M059J (cell line): ENCODE measurements around the gene LPAR3. TPM values are rescaled to one million over a fixed set of nuclear protein-coding genes. Genes with fewer than 3 reads are reported as not detected.
"Not testable (repeated sequence)": the region's sequence is repeated elsewhere in the genome, so short reads cannot be mapped to it uniquely, and the experiment has no call there.

Source experiments
- DNase-seq: peaks from one replicate; pipeline ENCODE4 v3.0.0-alpha.2; 2012; ENCODE audit warnings: low read depth
- total RNA-seq: library from RNA; depleted of rRNA; stranded (reverse); fragments of >200 nt; shearing (Covaris generic); gene quantifications from 2 replicates; pipeline ENCODE4 v1.2.3, GENCODE V29; 2014

Gene LPAR3
- total RNA-seq, 1 experiment from 2014 or later, result 3.6 TPM

- DNase-seq, result not testable (repeated sequence)
Measured at GRCh38 chr1:84902727-84903126, 9.7 kb upstream of the LPAR3 start.

GRCh38 chr1:84899969-84900368, 7.0 kb upstream of the LPAR3 start:
- DNase-seq, result no peak

GRCh38 chr1:84896279-84896678, 3.3 kb upstream of the LPAR3 start:
- no peak for DNase-seq

- no peak for DNase-seq
Measured at GRCh38 chr1:84890566-84890965, 2.4 kb downstream of the LPAR3 start.

GRCh38 chr1:84889437-84889836, 3.6 kb downstream of the LPAR3 start:
- DNase-seq, result no peak

- peak; percentile 25 for DNase-seq
Measured at GRCh38 chr1:84888753-84889152, 4.3 kb downstream of the LPAR3 start.

- peak; percentile 54 for DNase-seq
Measured at GRCh38 chr1:84887261-84887934, 5.6 kb downstream of the LPAR3 start.

GRCh38 chr1:84885469-84885868, 7.5 kb downstream of the LPAR3 start:
- no peak for DNase-seq

- no peak for DNase-seq
Measured at GRCh38 chr1:84884671-84885389, 8.2 kb downstream of the LPAR3 start.

GRCh38 chr1:84883286-84883685, 9.7 kb downstream of the LPAR3 start:
- peak; percentile 39 for DNase-seq

- DNase-seq, result peak; percentile 54
Measured at GRCh38 chr1:84877592-84877991, 15.4 kb downstream of the LPAR3 start.

GRCh38 chr1:84876353-84876752, 16.7 kb downstream of the LPAR3 start:
- no peak for DNase-seq

- DNase-seq, result no peak
Measured at GRCh38 chr1:84873366-84873765, 19.6 kb downstream of the LPAR3 start.

GRCh38 chr1:84872696-84873355, 20.2 kb downstream of the LPAR3 start:
- no peak for DNase-seq

- DNase-seq, result no peak
Measured at GRCh38 chr1:84871181-84871580, 21.8 kb downstream of the LPAR3 start.

- DNase-seq, result no peak
Measured at GRCh38 chr1:84870591-84870990, 22.4 kb downstream of the LPAR3 start.

- peak; percentile 53 for DNase-seq
Measured at GRCh38 chr1:84869720-84870119, 23.3 kb downstream of the LPAR3 start.

- peak; percentile 26 for DNase-seq
Measured at GRCh38 chr1:84862810-84863251, 30.2 kb downstream of the LPAR3 start.

- no peak for DNase-seq
Measured at GRCh38 chr1:84861988-84862644, 30.9 kb downstream of the LPAR3 start.

GRCh38 chr1:84861516-84861915, 31.5 kb downstream of the LPAR3 start:
- no peak for DNase-seq

- DNase-seq, result peak; percentile 38
Measured at GRCh38 chr1:84859866-84860265, 33.1 kb downstream of the LPAR3 start.

GRCh38 chr1:84857906-84858305, 35.1 kb downstream of the LPAR3 start:
- DNase-seq, result no peak
